AG09309 (cell line): ENCODE data around the gene S100A3.

ENCODE experiments used
- DNase-seq: peaks from one replicate; pipeline ENCODE4 v3.0.0-alpha.2; 2010; ENCODE audit warnings: low read depth
- H3K4me3 ChIP-seq: 2 replicates; pipeline ENCODE4 v1.5.1; 2011; ENCODE audit warnings: mild to moderate bottlenecking, low read depth, low read length, moderate library complexity; ENCODE audit not compliant: control insufficient read depth
- TF ChIP-seq, protein P1 (sequence below): IDR thresholded peaks from 2 replicates; pipeline ENCODE4 v1.5.1; 2011; ENCODE audit warnings: mild to moderate bottlenecking, low read depth, low read length, inconsistent platforms; ENCODE audit not compliant: insufficient read depth, control insufficient read depth; ENCODE audit errors: missing control alignments

Gene S100A3

GRCh38 chr1:153544453-153545066 is 4.5 kb downstream of the S100A3 start:
- TF ChIP-seq, protein P1, sequence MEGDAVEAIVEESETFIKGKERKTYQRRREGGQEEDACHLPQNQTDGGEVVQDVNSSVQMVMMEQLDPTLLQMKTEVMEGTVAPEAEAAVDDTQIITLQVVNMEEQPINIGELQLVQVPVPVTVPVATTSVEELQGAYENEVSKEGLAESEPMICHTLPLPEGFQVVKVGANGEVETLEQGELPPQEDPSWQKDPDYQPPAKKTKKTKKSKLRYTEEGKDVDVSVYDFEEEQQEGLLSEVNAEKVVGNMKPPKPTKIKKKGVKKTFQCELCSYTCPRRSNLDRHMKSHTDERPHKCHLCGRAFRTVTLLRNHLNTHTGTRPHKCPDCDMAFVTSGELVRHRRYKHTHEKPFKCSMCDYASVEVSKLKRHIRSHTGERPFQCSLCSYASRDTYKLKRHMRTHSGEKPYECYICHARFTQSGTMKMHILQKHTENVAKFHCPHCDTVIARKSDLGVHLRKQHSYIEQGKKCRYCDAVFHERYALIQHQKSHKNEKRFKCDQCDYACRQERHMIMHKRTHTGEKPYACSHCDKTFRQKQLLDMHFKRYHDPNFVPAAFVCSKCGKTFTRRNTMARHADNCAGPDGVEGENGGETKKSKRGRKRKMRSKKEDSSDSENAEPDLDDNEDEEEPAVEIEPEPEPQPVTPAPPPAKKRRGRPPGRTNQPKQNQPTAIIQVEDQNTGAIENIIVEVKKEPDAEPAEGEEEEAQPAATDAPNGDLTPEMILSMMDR, result no peak
- peak overlapping the region; percentile 52 for H3K4me3 ChIP-seq
- no peak for DNase-seq

DNA sequence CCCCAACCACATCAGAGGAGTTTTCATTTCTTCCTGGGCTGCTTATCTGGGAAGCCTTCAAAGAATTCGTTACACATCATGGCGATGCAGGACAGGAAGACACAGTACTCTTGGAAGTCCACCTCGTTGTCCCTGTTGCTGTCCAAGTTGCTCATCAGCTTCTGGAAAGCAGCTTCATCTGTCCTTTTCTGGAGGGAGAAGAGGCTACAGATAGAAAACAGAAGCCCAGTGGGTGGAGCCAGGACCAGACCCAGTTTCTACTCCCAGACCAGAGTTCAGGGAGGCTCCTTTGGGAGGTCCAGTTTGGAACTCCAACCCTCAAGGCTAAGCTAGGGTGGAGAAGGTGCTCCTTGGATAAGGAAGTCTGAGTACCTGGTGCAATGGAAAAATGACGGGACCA is 5.3 kb downstream of the S100A3 start:
- no peak overlapping the region; the same call in 1 of the 2 replicates for H3K4me3 ChIP-seq

GRCh38 chr1:153542956-153543711 is 5.9 kb downstream of the S100A3 start:
- H3K4me3 ChIP-seq, result no peak overlapping the region; the same call in 1 of the 2 replicates
- TF ChIP-seq, protein P1, result no peak
- no peak for DNase-seq

More for the DNA sequence above, 5.3 kb downstream of the S100A3 start:
- TF ChIP-seq, protein P1, result no peak
- DNase-seq, result no peak

- H3K4me3 ChIP-seq, result no peak overlapping the region
- TF ChIP-seq, protein P1, result no peak
- DNase-seq, result no peak
Observed at GRCh38 chr1:153541641-153542590, 7.1 kb downstream of the S100A3 start.

DNA sequence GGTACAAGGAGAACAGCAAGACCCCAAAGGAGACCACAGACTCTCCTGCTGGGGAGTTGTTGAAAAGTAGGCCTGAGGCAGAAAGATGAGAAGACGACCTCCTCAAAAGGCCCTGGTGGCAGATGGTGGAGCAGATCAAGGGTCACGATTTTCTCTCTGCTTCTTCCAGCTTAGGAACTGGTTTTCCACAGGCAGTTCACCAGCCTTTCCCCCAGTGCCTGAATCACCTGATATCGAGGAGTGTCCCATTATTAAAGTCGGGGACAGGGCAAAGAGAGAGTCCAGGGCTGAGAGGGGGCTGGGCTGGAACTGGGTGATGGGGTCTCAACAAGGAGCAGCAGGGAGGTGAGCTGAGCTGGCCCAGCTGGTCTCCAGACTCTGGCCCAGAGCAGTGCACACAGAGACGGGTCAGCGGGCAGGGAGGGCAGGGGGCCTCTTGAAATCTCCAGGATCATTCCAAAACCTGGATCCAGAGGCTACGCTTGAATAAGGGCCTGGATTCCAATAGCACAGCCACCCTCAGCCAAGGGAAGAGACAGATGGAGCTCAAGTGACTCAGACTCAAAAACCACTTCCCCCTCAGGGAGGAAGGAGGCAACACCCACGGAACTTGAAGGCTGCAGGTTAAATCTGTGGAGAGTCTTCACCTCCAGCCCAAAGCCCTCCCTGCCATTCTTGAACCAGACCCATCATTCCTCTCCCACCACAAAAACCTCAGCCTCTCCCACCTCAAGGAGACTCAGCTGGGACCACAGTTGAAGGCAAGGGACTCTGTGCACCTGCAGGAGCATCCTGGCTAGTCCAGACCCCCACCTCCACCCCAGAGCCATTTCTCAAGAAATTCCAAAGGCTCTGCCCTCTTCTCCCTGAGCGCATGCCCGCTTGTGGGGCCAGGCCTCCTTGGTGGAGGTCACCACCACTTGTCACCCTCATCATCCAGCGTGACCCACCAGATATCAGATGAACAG is 8.4 kb downstream of the S100A3 start, which contains the start of gene S100A5:
S100A5 (minus strand) TSS at position 541 of the 968 bp plus-strand sequence. CDS start 743 bp downstream, outside the sequence.
- H3K4me3 ChIP-seq, result no peak within 1 kb of the TSS
- TF ChIP-seq, protein P1, result no peak
- DNase-seq, result no peak
